Ovary (tissue), 3 donors: ENCODE results near the gene AGK.

Source experiments
- CTCF ChIP-seq, 3 donors: fragments of 450-650 bp in 2 of 3; fragments of 200-600 bp in 1 of 3; IDR thresholded peaks; one replicate each; pipeline versions ENCODE4 v1.5.1 to v1.8.0; 2016 to 2022; ENCODE audit warnings: antibody characterized with exemption in 3 of 3, mild to moderate bottlenecking in 1 of 3
- EP300 ChIP-seq: sonication (generic); formaldehyde crosslinking; IDR thresholded peaks from one replicate; pipeline ENCODE4 v1.6.1; 2017; ENCODE audit warnings: antibody characterized with exemption
- POLR2A ChIP-seq: fragments of 450-650 bp; IDR thresholded peaks from one replicate; pipeline ENCODE4 v1.6.1; 2017; ENCODE audit warnings: antibody characterized with exemption, mild to moderate bottlenecking, moderate library complexity
- donor health status: DM: no; HTN: no; CAD: no.

- no peak for TF ChIP-seq CTCF (IDR thresholded peaks at IDR 0.05)
- TF ChIP-seq POLR2A, result no peak
- TF ChIP-seq EP300, result no peak
Measured at GRCh38 chr7:141562543-141562942, 11.3 kb downstream of the AGK start.
